ENCODE results near the gene VAV2.

DNA sequence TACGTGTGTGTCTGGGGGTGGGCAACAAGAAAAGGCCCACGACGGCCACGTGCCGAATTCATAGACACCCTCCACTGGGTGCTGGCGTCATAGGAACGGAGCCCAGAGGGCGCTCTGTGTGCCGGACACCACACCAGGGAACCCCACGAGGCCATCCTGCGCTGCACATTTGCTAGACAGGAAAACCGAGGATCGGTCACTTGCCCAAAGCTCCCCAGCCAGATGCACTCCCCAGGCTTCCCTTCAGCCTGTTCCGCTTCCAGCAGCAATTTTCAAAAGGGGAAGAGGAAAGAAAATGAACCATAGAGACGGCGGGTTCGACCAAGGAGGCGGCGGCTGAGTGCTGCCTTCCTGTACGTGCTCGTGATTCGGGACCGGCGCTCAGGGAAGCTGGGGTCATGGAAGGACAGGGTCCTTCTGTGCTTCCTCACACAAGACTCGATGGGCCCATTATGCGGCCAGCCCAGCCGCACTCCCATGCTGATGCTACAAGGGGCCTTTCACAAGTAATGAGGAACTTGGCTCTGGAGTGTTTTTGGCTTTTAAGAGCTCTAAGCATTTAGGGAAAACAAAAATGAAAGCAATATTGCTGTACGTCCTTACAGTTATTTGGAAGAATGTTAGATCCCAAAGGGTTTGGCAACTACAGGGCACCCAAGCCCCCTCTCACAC, 129.4 kb downstream of the VAV2 start:
- TF ChIP-seq EP300 (IDR thresholded peaks at IDR 0.05): peak in 1 of 4 donors; percentile 20
- TF ChIP-seq, protein P1, sequence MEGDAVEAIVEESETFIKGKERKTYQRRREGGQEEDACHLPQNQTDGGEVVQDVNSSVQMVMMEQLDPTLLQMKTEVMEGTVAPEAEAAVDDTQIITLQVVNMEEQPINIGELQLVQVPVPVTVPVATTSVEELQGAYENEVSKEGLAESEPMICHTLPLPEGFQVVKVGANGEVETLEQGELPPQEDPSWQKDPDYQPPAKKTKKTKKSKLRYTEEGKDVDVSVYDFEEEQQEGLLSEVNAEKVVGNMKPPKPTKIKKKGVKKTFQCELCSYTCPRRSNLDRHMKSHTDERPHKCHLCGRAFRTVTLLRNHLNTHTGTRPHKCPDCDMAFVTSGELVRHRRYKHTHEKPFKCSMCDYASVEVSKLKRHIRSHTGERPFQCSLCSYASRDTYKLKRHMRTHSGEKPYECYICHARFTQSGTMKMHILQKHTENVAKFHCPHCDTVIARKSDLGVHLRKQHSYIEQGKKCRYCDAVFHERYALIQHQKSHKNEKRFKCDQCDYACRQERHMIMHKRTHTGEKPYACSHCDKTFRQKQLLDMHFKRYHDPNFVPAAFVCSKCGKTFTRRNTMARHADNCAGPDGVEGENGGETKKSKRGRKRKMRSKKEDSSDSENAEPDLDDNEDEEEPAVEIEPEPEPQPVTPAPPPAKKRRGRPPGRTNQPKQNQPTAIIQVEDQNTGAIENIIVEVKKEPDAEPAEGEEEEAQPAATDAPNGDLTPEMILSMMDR (IDR thresholded peaks at IDR 0.05): no peak

Measured in sigmoid colon (tissue), 4 donors.